Inflammatory macrophage treated with lipopolysaccharide for 4 hours (primary cell): ENCODE data around the gene INTS7.

Experiments
- DNase-seq: peaks from one replicate; pipeline ENCODE4 v3.0.0-alpha.2; 2020

The INTS7 gene

GRCh38 chr1:212035123-212035834 is at the start of gene INTS7, which contains the start of gene DTL:
TSS of gene INTS7 (minus strand) at chr1:212035557. CDS start at chr1:212035437, 120 bp downstream.
TSS of gene DTL (plus strand) at chr1:212035748. CDS start at chr1:212035891, 143 bp downstream.
- peak; percentile 100 for DNase-seq

- no peak for DNase-seq
Observed at GRCh38 chr1:212082765-212083406, 47.5 kb upstream of the INTS7 start.

GRCh38 chr1:212078826-212079225 is 43.5 kb upstream of the INTS7 start:
- DNase-seq, result no peak

- peak; percentile 54 for DNase-seq
Observed at GRCh38 chr1:212077028-212077427, 41.7 kb upstream of the INTS7 start.

GRCh38 chr1:212074856-212075255 is 39.5 kb upstream of the INTS7 start:
- no peak for DNase-seq

GRCh38 chr1:212074313-212074712 is 39.0 kb upstream of the INTS7 start:
- no peak for DNase-seq

- peak; percentile 20 for DNase-seq
Observed at GRCh38 chr1:212073490-212073889, 38.1 kb upstream of the INTS7 start.

- DNase-seq, result no peak
Observed at GRCh38 chr1:212072047-212072446, 36.7 kb upstream of the INTS7 start.

GRCh38 chr1:212070720-212071302 is 35.5 kb upstream of the INTS7 start:
- DNase-seq, result peak; percentile 51

- DNase-seq, result no peak
Observed at GRCh38 chr1:212067787-212068186, 32.4 kb upstream of the INTS7 start.

GRCh38 chr1:212062832-212063438 is 27.6 kb upstream of the INTS7 start:
- peak; percentile 60 for DNase-seq

GRCh38 chr1:212060632-212061472 is 25.5 kb upstream of the INTS7 start:
- no peak for DNase-seq

GRCh38 chr1:212055333-212055732 is 20.0 kb upstream of the INTS7 start:
- no peak for DNase-seq

GRCh38 chr1:212053993-212054392 is 18.6 kb upstream of the INTS7 start:
- DNase-seq, result no peak

- no peak for DNase-seq
Observed at GRCh38 chr1:212045981-212046380, 10.6 kb upstream of the INTS7 start.

- DNase-seq, result no peak
Observed at GRCh38 chr1:212044851-212045250, 9.5 kb upstream of the INTS7 start.

- no peak for DNase-seq
Observed at GRCh38 chr1:212042436-212042835, 7.1 kb upstream of the INTS7 start.

GRCh38 chr1:212040629-212041412 is 5.5 kb upstream of the INTS7 start:
- DNase-seq, result no peak

- no peak for DNase-seq
Observed at GRCh38 chr1:212039622-212040021, 4.3 kb upstream of the INTS7 start.

GRCh38 chr1:212037900-212038299 is 2.5 kb upstream of the INTS7 start:
- DNase-seq, result no peak

GRCh38 chr1:212035835-212036605 is 663 bp upstream of the INTS7 start:
- no peak for DNase-seq
